ENCODE measurements around the gene FMR1NB.
A peak's percentile ranks its signal among the peaks of the same experiment; 100 is the strongest.

Gene FMR1NB

GRCh38 chrX:147953976-147954375 lies 27.2 kb upstream of the FMR1NB start:
- no peak overlapping the region for H3K4me3 ChIP-seq (ENCODE audit: low read depth, low read length)
- no peak for DNase-seq (ENCODE audit: low read depth, low spot score)
- TF ChIP-seq, protein P1, sequence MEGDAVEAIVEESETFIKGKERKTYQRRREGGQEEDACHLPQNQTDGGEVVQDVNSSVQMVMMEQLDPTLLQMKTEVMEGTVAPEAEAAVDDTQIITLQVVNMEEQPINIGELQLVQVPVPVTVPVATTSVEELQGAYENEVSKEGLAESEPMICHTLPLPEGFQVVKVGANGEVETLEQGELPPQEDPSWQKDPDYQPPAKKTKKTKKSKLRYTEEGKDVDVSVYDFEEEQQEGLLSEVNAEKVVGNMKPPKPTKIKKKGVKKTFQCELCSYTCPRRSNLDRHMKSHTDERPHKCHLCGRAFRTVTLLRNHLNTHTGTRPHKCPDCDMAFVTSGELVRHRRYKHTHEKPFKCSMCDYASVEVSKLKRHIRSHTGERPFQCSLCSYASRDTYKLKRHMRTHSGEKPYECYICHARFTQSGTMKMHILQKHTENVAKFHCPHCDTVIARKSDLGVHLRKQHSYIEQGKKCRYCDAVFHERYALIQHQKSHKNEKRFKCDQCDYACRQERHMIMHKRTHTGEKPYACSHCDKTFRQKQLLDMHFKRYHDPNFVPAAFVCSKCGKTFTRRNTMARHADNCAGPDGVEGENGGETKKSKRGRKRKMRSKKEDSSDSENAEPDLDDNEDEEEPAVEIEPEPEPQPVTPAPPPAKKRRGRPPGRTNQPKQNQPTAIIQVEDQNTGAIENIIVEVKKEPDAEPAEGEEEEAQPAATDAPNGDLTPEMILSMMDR (IDR thresholded peaks at IDR 0.05; ENCODE audit: low read depth, low read length): no peak
- in situ Hi-C loops (cut with HindIII; ENCODE audit: low sequenced_read_pairs): no loop called here

GRCh38 chrX:147957291-147957690 lies 23.8 kb upstream of the FMR1NB start:
- in situ Hi-C loops (cut with HindIII; ENCODE audit: low sequenced_read_pairs): no loop called here
- no peak for DNase-seq (ENCODE audit: low read depth, low spot score)
- H3K4me3 ChIP-seq (ENCODE audit: low read depth, low read length): no peak overlapping the region
- TF ChIP-seq, protein P1 (IDR thresholded peaks at IDR 0.05; ENCODE audit: low read depth, low read length): no peak

GRCh38 chrX:147958291-147958690 lies 22.8 kb upstream of the FMR1NB start:
- TF ChIP-seq, protein P1 (IDR thresholded peaks at IDR 0.05; ENCODE audit: low read depth, low read length): no peak
- H3K4me3 ChIP-seq (ENCODE audit: low read depth, low read length): no peak overlapping the region
- in situ Hi-C loops (cut with HindIII; ENCODE audit: low sequenced_read_pairs): no loop called here
- DNase-seq (ENCODE audit: low read depth, low spot score): peak; percentile 27

DNA sequence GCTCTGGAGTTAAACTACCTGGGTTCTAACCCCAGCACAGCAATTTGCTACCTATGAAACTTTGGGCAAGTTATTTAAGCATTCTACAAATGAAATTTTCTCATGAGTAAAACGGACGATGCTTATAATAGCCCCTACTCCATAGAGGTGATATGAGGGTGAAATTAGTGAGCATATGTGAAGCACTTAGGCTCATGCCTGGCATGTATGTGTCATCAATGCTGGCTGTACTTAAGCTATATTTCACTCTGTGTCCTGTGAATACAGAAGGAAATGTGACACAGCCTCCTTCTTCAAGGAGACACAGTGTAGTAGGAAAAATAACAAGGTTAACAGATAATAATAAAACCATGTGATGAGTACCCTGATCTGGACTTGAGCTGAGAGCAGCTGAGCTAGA lies 20.4 kb upstream of the FMR1NB start:
- TF ChIP-seq, protein P1 (IDR thresholded peaks at IDR 0.05; ENCODE audit: low read depth, low read length): no peak
- in situ Hi-C loops (cut with HindIII; ENCODE audit: low sequenced_read_pairs): no loop called here
- no peak overlapping the region for H3K4me3 ChIP-seq (ENCODE audit: low read depth, low read length)
- no peak for DNase-seq (ENCODE audit: low read depth, low spot score)

- DNase-seq (ENCODE audit: low read depth, low spot score): no peak
- TF ChIP-seq, protein P1 (IDR thresholded peaks at IDR 0.05; ENCODE audit: low read depth, low read length): no peak
- no peak overlapping the region for H3K4me3 ChIP-seq (ENCODE audit: low read depth, low read length)
- in situ Hi-C loops (cut with HindIII; ENCODE audit: low sequenced_read_pairs): no loop called here
These were observed 18.7 kb upstream of the FMR1NB start for GRCh38 chrX:147962476-147962875.

- in situ Hi-C loops (cut with HindIII; ENCODE audit: low sequenced_read_pairs): no loop called here
- H3K4me3 ChIP-seq (ENCODE audit: low read depth, low read length): no peak overlapping the region
- TF ChIP-seq, protein P1 (IDR thresholded peaks at IDR 0.05; ENCODE audit: low read depth, low read length): no peak
- no peak for DNase-seq (ENCODE audit: low read depth, low spot score)
These were observed 2.2 kb upstream of the FMR1NB start for GRCh38 chrX:147978931-147979330.

DNA sequence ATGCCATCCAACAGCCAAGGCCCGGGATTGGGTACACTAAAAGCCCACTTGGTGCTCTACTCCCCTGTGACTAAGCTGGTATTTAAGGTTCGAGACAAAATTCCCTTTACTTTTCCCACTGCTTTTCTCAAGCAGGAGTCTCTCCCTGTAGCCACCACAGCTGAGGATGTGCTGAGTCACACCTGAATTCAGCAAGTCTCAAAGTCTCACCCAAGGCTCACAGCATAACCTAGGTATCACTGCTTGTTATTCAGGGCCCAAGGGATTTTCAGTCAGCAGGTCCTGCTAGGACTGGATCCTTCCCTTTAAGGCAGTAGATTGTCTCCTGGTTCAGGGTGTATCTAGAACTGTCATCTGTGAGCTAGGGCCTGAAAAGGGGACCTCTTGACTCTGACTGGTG lies 39.2 kb downstream of the FMR1NB start:
- no peak overlapping the region for H3K4me3 ChIP-seq (ENCODE audit: low read depth, low read length)
- TF ChIP-seq, protein P1 (IDR thresholded peaks at IDR 0.05; ENCODE audit: low read depth, low read length): no peak
- in situ Hi-C loops (cut with HindIII; ENCODE audit: low sequenced_read_pairs): no loop called here
- no peak for DNase-seq (ENCODE audit: low read depth, low spot score)
